ENCODE results near the gene MAG. TPM values are rescaled to one million over a fixed set of nuclear protein-coding genes. Genes with fewer than 3 reads are reported as not detected.
"Not testable (repeated sequence)": the region's sequence is repeated elsewhere in the genome, so short reads cannot be mapped to it uniquely, and the experiment has no call there.

Gene MAG
- total and polyA plus RNA-seq, 2 of the 13 experiments (the other 11 are each of a cell fraction or from before 2014, with no cell fraction given) = 0.20 to 1.3 TPM

- TF ChIP-seq MEIS1 (CRISPR knock-in tag; IDR thresholded peaks at IDR 0.05; ENCODE audit: borderline replicate concordance) (no peak), PBX2 (CRISPR knock-in tag; IDR thresholded peaks at IDR 0.05) (no peak), ZNF20 (CRISPR knock-in tag; IDR thresholded peaks at IDR 0.05) (no peak), SIN3B (IDR thresholded peaks at IDR 0.05; ENCODE audit: low read length) (no peak)
Observed at GRCh38 chr19:35357867-35358573, 66.1 kb downstream of the MAG start, which contains the start of gene FFAR3 (continued).

- H3K4me3 ChIP-seq (replicated peaks in 1 of 3; ENCODE audit: insufficient read depth in 1 of 3, low read depth in 2 of 3, low read length in 3 of 3); H3K9ac ChIP-seq (ENCODE audit: insufficient read depth, low read depth, low read length); H3K4me2 ChIP-seq (ENCODE audit: low read depth, low read length); H3K27ac ChIP-seq (ENCODE audit: extremely low read length, insufficient read depth, low read length); H3K36me3 ChIP-seq (replicated peaks in 1 of 2; ENCODE audit: control insufficient read depth in 1 of 2, insufficient read depth in 2 of 2, low read length in 2 of 2); CTCF ChIA-PET (ENCODE audit: low intra/inter-chr PET ratio, low total read pairs); in situ Hi-C loops (cut with HindIII; ENCODE audit: extremely low pct_ligation_motif_present, low pct_unique_long_range_greater_than_20kb); H3K9me3 ChIP-seq (ENCODE audit: low read length); H4K20me1 ChIP-seq (ENCODE audit: insufficient read depth, low read length); intact Hi-C loops (cut with micrococcal nuclease; ENCODE audit: unreplicated experiment); ATAC-seq; H2AFZ ChIP-seq (ENCODE audit: low read length); H3K79me2 ChIP-seq (ENCODE audit: insufficient read depth, low read length); FAIRE-seq; POLR2A ChIA-PET; BruUV-seq (replicated peaks); DNase-seq (ENCODE audit: low spot score): not testable (repeated sequence)
- 45% methylated on average over 10 of the region's 16 CpGs for WGBS (ENCODE audit: low lambda C conversion rate)
- Histone ChIP-seq H3K27me3 (ENCODE audit: control insufficient read depth in 1 of 2, insufficient read depth in 2 of 2, low read length in 2 of 2) (peaks cover 8 to 17% of the 10 kb centered on the region in 2 experiments; a peak in 4 of 5 replicates), H3K4me1 (ENCODE audit: insufficient read depth, low read length) (peaks cover 39% of the 10 kb centered on the region)
- TF ChIP-seq CTCF (CRISPR knock-in tag; IDR thresholded peaks at IDR 0.05) = peak; percentile 39
Observed at GRCh38 chr19:35358834-35359233, 66.9 kb downstream of the MAG start.

- intact Hi-C loops (cut with micrococcal nuclease; ENCODE audit: unreplicated experiment); H2AFZ ChIP-seq (ENCODE audit: low read length); H3K9ac ChIP-seq (ENCODE audit: insufficient read depth, low read depth, low read length); H3K4me3 ChIP-seq (replicated peaks in 1 of 3; ENCODE audit: insufficient read depth in 1 of 3, low read depth in 2 of 3, low read length in 3 of 3); DNase-seq (ENCODE audit: low spot score); BruUV-seq (replicated peaks); in situ Hi-C loops (cut with HindIII; ENCODE audit: extremely low pct_ligation_motif_present, low pct_unique_long_range_greater_than_20kb); H4K20me1 ChIP-seq (ENCODE audit: insufficient read depth, low read length); H3K36me3 ChIP-seq (replicated peaks in 1 of 2; ENCODE audit: control insufficient read depth in 1 of 2, insufficient read depth in 2 of 2, low read length in 2 of 2); FAIRE-seq; POLR2A ChIA-PET; H3K4me2 ChIP-seq (ENCODE audit: low read depth, low read length); ATAC-seq; CTCF ChIA-PET (ENCODE audit: low intra/inter-chr PET ratio, low total read pairs); H3K27ac ChIP-seq (ENCODE audit: extremely low read length, insufficient read depth, low read length); H3K9me3 ChIP-seq (ENCODE audit: low read length); H3K79me2 ChIP-seq (ENCODE audit: insufficient read depth, low read length): not testable (repeated sequence)
- peaks cover 8 to 21% of the 10 kb centered on the region in 2 experiments; a peak in 4 of 5 replicates for H3K27me3 ChIP-seq (ENCODE audit: control insufficient read depth in 1 of 2, insufficient read depth in 2 of 2, low read length in 2 of 2)
- peaks cover 34% of the 10 kb centered on the region for H3K4me1 ChIP-seq (ENCODE audit: insufficient read depth, low read length)
- 64% methylated on average over 13 of the region's 21 CpGs for WGBS (ENCODE audit: low lambda C conversion rate)
Observed at GRCh38 chr19:35359395-35359794, 67.4 kb downstream of the MAG start.

- in situ Hi-C loops (cut with HindIII; ENCODE audit: extremely low pct_ligation_motif_present, low pct_unique_long_range_greater_than_20kb); H3K4me3 ChIP-seq (replicated peaks in 1 of 3; ENCODE audit: insufficient read depth in 1 of 3, low read depth in 2 of 3, low read length in 3 of 3); CTCF ChIA-PET (ENCODE audit: low intra/inter-chr PET ratio, low total read pairs); intact Hi-C loops (cut with micrococcal nuclease; ENCODE audit: unreplicated experiment); POLR2A ChIA-PET; H4K20me1 ChIP-seq (ENCODE audit: insufficient read depth, low read length); H3K4me2 ChIP-seq (ENCODE audit: low read depth, low read length); FAIRE-seq; H3K9ac ChIP-seq (ENCODE audit: insufficient read depth, low read depth, low read length); H3K9me3 ChIP-seq (ENCODE audit: low read length); ATAC-seq; H3K79me2 ChIP-seq (ENCODE audit: insufficient read depth, low read length); H2AFZ ChIP-seq (ENCODE audit: low read length); H3K27ac ChIP-seq (ENCODE audit: extremely low read length, insufficient read depth, low read length); BruUV-seq (replicated peaks); H3K36me3 ChIP-seq (replicated peaks in 1 of 2; ENCODE audit: control insufficient read depth in 1 of 2, insufficient read depth in 2 of 2, low read length in 2 of 2); DNase-seq (ENCODE audit: low spot score): not testable (repeated sequence)
- 33% methylated on average over 2 of the region's 5 CpGs for WGBS (ENCODE audit: low lambda C conversion rate)
- Histone ChIP-seq H3K27me3 (ENCODE audit: control insufficient read depth in 1 of 2, insufficient read depth in 2 of 2, low read length in 2 of 2) (peaks cover 8 to 21% of the 10 kb centered on the region in 2 experiments; a peak in 4 of 5 replicates), H3K4me1 (ENCODE audit: insufficient read depth, low read length) (peaks cover 27% of the 10 kb centered on the region)
Observed at GRCh38 chr19:35360081-35360480, 68.1 kb downstream of the MAG start.
